Measurements from ENCODE around the gene GNAL.
"Not testable (repeated sequence)": the region's sequence is repeated elsewhere in the genome, so short reads cannot be mapped to it uniquely, and the experiment has no call there.

The GNAL gene

DNA sequence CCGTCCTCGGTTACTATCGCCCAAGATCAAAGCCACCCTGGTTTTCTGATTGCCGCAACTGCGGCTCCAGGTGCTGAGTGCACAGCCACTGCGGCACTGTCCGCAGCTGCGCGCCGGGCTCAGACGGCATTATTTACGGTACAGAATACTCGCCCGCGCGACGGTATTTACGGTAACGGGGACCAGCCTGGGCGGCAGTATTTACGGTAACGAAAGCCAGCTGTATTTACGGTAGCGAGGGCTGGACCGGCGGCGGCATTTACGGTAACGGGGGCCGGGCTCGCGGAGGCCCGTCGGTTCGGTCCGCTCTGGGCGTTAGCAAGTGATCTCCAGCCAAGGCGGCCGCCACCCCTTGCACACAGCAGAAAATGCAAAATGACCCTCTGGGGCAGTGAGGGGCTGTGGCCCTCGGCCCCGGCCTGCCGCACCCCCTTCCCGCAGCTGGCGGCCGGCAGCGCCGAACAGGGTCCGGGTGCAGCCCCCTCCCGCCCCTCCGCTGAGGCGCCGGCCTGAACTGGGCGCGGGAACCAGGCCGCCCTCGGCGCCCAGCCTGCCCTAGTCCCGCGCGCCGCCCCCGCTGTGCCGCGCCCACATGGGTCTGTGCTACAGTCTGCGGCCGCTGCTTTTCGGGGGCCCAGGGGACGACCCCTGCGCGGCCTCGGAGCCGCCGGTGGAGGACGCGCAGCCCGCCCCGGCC lies at the start of gene GNAL:
GNAL (plus strand) TSS at position 293 of the 697 bp plus-strand sequence; CDS start at position 593, 300 bp downstream.
- peak; percentile 89 for DNase-seq

DNA sequence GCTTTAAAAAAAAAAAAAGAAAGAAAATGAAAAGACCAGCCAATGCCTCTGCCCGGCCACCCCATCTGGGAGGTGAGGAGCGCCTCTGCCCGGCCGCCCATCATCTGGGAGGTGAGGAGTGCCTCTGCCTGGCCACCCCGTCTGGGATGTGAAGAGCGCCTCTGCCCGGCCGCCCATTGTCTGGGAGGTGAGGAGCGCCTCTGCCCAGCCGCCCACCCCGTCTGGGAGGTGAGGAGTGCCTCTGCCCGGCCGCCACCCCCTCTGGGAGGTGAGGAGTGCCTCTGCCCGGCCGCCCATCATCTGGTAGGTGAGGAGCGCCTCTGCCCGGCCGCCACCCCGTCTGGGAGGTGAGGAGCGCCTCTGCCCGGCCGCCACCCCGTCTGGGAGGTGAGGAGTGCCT lies 41.8 kb upstream of the GNAL start:
- DNase-seq: not testable (repeated sequence)

GRCh38 chr18:11647804-11648203 lies 41.3 kb upstream of the GNAL start:
- not testable (repeated sequence) for DNase-seq

- DNase-seq: no peak
Measured at GRCh38 chr18:11649839-11650238, 39.2 kb upstream of the GNAL start.

DNA sequence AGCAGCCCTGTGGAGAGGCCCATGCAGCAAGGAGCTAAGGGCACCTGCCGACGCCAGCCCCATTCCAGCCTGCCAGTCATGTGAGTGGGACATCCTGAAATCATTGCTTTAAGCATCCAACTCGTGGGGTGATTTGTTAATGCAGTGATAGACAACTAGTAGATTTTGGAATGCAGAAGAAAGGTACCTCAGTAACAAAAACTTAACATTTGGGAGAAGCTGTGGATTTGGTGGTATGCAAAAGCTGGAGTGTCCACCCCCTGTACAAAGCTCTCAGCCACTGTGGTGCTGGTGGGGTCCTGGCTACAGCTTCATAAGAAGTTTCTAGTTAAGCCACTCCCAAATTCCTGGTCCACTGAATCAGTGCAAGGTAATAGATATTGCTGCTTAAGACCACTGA lies 37.2 kb upstream of the GNAL start:
- DNase-seq: no peak

GRCh38 chr18:11653521-11653920 lies 35.5 kb upstream of the GNAL start:
- DNase-seq: no peak

- DNase-seq: peak; percentile 73
Measured at GRCh38 chr18:11654736-11655605, 34.1 kb upstream of the GNAL start.

DNA sequence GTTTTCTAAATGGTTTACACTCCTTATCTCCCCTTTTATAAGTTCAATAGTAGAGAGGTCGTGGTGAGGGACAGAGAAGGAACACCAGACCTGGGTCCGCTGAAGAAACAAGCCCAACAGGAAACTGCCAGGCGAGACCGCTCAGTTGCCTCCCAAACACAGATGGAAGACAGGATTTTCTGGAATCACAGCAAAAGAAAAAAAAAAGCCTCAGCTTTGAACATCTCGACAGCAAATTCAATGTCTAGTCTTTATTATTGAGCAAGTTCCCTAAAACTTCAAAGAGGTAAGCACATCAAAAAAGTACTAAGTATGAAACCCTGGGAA lies 33.5 kb upstream of the GNAL start:
- DNase-seq: no peak

DNA sequence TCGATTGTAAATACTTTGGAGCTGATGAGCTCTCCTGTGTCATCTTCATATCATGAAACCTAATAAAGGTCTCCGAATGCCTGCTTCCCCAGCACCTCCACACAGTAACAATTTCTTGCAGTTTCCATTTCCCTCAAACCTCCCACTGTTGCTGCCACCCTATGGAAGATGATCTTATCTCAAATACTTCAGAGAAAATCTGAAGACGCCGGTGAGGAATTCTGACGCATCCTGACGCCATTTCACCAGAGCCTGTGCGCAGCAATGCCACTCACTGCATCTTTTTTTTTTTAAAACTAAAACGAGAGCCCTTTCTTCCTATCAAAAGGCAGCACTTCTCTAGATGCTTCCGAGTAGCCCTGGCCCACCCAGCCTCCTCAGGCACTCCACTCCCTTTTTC lies 31.9 kb upstream of the GNAL start:
- DNase-seq: no peak

GRCh38 chr18:11657554-11657953 lies 31.5 kb upstream of the GNAL start:
- DNase-seq: no peak

DNA sequence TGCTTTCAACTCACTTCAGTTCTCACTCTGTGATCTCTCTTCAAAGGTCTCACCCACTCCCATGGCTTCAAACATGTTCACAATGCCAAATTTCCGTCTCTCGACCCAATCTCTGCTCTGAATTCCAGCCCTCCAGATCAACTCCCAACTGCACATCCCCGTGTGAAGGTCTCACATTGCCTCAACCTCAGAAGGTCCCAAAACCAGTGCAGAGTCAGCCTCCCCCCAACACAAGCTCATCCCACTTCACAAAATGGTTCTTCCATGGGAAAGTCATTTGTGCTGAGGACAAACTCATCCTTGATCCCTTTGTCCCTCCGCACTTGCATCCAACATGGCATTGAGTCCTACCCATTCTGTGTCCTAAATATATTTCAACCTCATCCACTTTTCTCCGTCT lies 31.0 kb upstream of the GNAL start:
- DNase-seq: no peak

DNA sequence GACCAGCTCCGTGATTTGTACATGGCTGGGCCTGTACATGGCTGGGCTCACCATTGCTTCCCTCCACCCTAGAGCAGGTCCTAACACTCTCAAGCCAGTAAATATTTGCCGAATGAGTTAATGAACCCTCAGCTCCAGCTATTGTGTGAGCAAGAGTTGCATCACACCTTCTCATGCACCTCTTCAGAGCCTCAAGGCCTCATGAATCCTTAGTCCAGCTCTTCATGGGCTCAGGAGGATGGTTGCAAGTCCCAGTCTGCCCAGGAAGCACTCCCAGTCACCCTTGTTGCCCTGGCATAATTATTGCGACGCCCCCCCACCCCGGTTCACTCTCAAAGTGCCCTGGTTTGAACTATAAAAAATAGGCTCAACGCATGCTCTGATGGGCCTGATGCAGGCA lies 30.1 kb upstream of the GNAL start:
- DNase-seq: no peak

DNA sequence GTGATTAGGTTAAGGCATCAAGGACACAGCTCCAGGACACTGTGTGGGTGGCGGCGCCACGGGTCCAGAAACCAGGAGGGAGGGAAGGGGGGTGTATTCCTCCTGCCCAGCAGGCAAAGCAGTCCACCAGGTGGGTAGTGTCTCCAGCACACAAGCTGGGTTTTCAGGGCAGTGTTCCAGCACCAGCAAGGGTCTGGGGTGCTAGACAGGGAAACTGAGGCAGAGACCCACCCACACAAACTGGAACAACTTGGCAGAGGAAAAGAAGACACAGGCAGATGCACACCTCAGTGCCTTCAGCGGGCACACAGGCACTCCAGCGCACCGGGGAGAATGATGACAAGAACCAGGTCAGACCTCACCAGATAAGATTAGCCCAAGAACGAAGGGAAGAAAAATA lies 28.4 kb upstream of the GNAL start:
- DNase-seq: no peak

DNA sequence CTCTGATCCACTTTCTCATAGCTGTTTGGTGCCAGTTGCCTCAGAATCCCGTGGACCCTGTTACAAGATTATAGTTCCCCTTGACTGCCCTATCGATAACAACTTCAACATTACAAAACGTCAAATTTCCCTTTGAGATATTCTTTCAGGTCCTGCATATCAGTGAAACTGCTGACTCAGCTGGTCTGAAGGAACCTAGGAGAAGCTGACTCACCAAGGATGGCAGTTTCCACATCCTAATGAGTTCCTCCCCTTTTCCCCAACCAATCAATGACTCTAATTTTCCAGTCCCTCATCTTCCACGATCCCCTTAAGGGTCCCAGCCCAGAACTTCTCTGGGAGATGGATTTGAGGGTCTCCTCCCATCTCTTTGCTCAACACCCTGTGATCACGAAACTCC lies 27.6 kb upstream of the GNAL start:
- no peak for DNase-seq

GRCh38 chr18:11663439-11664029 lies 25.5 kb upstream of the GNAL start:
- no peak for DNase-seq

- no peak for DNase-seq
Measured at GRCh38 chr18:11664286-11664685, 24.8 kb upstream of the GNAL start.

GRCh38 chr18:11665146-11665545 lies 23.9 kb upstream of the GNAL start:
- DNase-seq: no peak

DNA sequence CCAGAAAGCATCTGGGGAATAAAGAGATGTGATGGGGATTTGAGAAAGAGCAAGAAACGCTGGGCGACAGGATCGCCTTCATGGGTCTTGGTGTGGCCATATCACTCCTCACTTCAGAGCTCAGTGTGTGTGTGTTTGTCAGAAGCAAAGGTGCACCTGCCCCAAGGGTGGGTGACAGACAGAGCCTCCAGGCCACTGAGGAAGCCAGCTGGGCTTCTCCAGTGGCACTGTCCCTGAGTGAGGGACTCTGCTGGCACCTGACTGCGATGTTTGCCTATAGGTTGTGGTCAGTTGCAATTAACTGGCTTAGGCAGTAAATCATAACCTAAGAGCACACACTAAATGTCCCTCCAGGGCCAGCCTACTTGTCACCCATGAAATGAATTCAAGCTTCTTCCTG lies 23.5 kb upstream of the GNAL start:
- no peak for DNase-seq

- no peak for DNase-seq
Measured at GRCh38 chr18:11666176-11666575, 22.9 kb upstream of the GNAL start.

DNA sequence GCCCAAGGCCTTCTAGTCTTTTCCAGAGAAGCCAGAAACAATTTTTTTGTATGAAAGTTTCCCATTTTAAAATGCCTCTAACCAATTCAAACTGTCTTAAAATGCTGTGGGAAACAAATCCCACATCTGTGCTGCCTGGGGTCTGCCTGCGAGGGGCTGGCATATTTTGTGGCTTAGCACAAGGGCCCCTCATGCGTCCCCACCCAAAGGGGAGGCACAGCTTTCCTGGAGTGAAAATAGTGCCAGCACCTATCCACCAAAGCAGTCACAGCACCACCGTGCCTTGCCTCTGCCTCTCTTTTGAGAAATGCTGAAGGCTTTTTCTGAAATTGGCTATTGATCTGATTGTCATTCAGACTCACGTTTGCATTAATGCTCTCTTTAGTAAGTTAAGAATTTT lies 22.2 kb upstream of the GNAL start:
- no peak for DNase-seq

DNA sequence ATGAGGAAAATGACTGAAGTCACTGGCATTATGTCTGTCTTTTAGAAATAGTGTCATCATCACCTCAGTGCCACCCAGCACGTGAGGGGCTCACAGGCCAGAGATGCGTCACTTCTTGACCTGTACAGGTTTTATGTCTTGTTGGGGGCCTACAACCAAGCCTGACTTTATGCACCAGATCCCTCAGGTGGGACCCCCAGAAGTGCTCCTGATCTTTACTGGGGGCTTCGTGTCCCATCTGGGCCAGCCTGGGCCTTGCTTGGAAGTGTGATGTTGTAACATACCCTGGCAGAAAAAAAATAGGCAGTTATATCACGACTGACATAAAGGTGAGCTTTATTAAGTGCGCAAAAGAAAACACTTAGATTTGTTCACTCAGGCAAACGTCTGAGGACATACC lies 21.5 kb upstream of the GNAL start:
- no peak for DNase-seq

DNA sequence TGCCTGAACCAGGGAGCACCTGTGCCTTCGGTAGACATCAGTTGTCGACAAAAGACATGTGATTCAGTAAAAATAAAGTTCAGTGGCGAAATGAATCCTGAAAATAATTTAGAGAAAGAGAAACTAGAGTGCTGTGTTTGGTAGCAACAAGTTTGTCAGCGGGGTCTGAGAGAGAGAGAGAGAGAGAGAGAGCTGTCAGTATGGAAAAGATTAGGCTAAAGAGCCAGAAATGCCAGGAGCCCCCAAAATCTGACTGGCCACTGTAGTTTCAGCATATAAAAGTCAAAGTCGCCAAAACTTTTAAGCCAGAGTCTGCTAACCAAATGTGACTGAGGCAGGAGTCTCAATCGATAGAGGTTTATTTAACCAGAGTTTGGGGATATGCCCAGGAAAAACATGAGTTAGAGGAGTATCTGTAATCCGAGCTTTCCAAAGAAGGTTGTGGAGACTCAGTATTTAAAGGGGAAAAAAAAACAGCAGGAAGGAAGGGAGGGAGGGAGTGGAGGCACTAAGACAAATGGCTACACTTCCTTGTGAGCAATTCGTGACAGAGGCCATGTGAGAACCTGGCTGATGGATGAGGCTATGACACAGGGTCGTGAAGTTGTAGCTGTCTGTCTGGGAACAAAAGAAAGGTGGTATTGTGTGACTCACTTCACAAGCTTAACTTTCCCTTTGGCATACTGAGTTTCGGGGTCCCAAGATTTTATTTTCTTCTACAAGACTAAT lies 20.5 kb upstream of the GNAL start:
- no peak for DNase-seq

DNA sequence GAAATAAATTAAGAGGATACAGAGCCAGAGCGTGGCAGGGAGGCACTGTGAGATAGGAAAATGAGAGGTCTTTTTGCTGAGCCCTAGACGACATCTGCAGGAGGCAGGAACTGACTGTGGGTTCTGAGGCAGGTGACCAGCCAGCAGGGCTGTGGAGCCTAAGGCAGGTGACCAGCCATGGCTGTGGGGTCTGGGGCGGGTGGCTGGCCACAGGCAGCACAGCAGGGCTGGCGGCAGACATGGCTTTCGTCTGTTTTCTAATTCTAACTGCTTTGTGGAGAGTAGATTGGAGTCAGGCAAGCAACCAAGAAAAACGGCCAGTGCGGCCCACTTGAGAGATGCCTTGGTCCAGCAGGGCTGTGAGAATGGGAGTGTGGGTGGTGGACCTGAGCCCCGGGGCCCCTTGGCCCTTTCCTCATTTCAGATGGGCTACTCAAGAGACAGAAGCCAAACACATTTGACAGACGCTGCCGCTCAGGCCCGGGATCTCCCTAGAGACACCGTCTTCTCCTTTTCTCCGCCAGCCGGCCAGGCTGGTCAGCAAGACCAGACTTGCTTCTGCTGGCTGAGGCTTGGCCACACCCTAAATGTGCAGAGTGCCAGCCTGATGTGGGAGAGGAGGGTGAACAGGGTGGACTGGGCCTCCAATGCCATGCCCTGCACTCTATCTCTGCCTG lies 19.7 kb upstream of the GNAL start:
- DNase-seq: no peak

Measured in NCI-H82 (cell line).